Small intestine (tissue), 7 donors: Measurements from ENCODE around the gene ADRB2. TPM values are rescaled to one million over a fixed set of nuclear protein-coding genes. Genes with fewer than 3 reads are reported as not detected.
"Not testable (repeated sequence)": the region's sequence is repeated elsewhere in the genome, so short reads cannot be mapped to it uniquely, and the experiment has no call there.

Experiments used
- DNase-seq, 2 donors: peaks; one replicate each; pipeline versions ENCODE4 v3.0.0 to v3.0.0-alpha.2; 2013
- FAIRE-seq: peaks from 2 replicates; lab custom pipeline; 2012; peaks lifted over from hg19 to GRCh38; lab: Jason Lieb, UNC
- H3K27ac ChIP-seq, 3 donors: one replicate each; pipeline ENCODE4 v1.5.1; 2013; ENCODE audit warnings: low read length in 2 of 3, mild to moderate bottlenecking in 2 of 3, control low read depth in 1 of 3, inconsistent platforms in 1 of 3, low read depth in 1 of 3, moderate library complexity in 1 of 3
- H3K27me3 ChIP-seq, 3 donors: one replicate each; pipeline ENCODE4 v1.6.1; 2013; ENCODE audit warnings: low read length in 3 of 3, inconsistent platforms in 1 of 3; ENCODE audit not compliant: control insufficient read depth in 3 of 3, insufficient read depth in 3 of 3
- H3K36me3 ChIP-seq, 3 donors: one replicate each; pipeline ENCODE4 v1.6.1; 2013; ENCODE audit warnings: low read length in 3 of 3, inconsistent platforms in 1 of 3, low read depth in 1 of 3, mild to moderate bottlenecking in 1 of 3, moderate library complexity in 1 of 3; ENCODE audit not compliant: control insufficient read depth in 3 of 3, insufficient read depth in 2 of 3
- H3K4me1 ChIP-seq, 3 donors: one replicate each; pipeline ENCODE4 v1.6.1; 2013; ENCODE audit warnings: low read length in 2 of 3, inconsistent platforms in 1 of 3, low read depth in 1 of 3, mild to moderate bottlenecking in 1 of 3, moderate library complexity in 1 of 3; ENCODE audit not compliant: control insufficient read depth in 3 of 3, insufficient read depth in 2 of 3
- H3K4me3 ChIP-seq, 3 donors: one replicate each; pipeline ENCODE4 v1.5.1; 2013; ENCODE audit warnings: low read length in 3 of 3, control low read depth in 1 of 3, inconsistent platforms in 1 of 3, low read depth in 1 of 3, mild to moderate bottlenecking in 1 of 3, moderate library complexity in 1 of 3
- H3K9me3 ChIP-seq, 2 donors: one replicate each; pipeline ENCODE4 v1.6.1; 2013; ENCODE audit warnings: low read depth in 1 of 2, low read length in 1 of 2; ENCODE audit not compliant: control insufficient read depth in 2 of 2, insufficient read depth in 1 of 2
- WGBS, 3 donors: extraction: QIAGEN DNeasy Blood & Tissue Kit; methylation state at CpG; one replicate each; pipeline ENCODE4 v1.1.7; 2013; 5-methylcytosine and 5-hydroxymethylcytosine counted together
- polyA plus RNA-seq, 4 donors: library from polyadenylated mRNA; stranded (reverse) in 3 of 4; unstranded in 1 of 4; fragments of 200-250 nt in 3 of 4; fragments of 120-200 nt in 1 of 4; gene quantifications; one replicate each; pipeline versions ENCODE4 v1.2.1 to v1.2.3, GENCODE V29; 2013
- donor health status: healthy with polysubstance abuse.
- donor health status: control.
- donor health status: control.
- donor health status: Bipolar disorder and iron deficiency.
- donor health status: healthy.

The ADRB2 gene
- polyA plus RNA-seq, 4 donors, result 0.27 to 1.5 (median 0.54) TPM; not detected in 1

GRCh38 chr5:148798786-148799185 lies 27.6 kb upstream of the ADRB2 start:
- Histone ChIP-seq H3K27me3 (no peaks in the 10 kb centered on the region), H3K4me1 (no peaks in the 10 kb centered on the region), H3K9me3 (no peaks in the 10 kb centered on the region), H3K4me3 (no peak overlapping the region), H3K27ac (no peak overlapping the region), H3K36me3 (no peaks in the 10 kb centered on the region)
- 85 to 94% (median 88%) methylated on average over 1 of the region's 1 CpG for WGBS, 3 donors
- FAIRE-seq (no peak), DNase-seq (no peak)

GRCh38 chr5:148799737-148800527 lies 26.5 kb upstream of the ADRB2 start:
- FAIRE-seq, result no peak
- H3K4me3 ChIP-seq, result no peak overlapping the region
- 80 to 81% (median 80%) methylated on average over 9 of the region's 9 CpGs for WGBS, 3 donors

GRCh38 chr5:148801682-148802276 lies 24.6 kb upstream of the ADRB2 start:
- Histone ChIP-seq H3K9me3 (no peaks in the 10 kb centered on the region), H3K27ac (no peak overlapping the region), H3K4me3 (no peak overlapping the region), H3K36me3 (no peaks in the 10 kb centered on the region), H3K27me3 (no peaks in the 10 kb centered on the region), H3K4me1 (no peaks in the 10 kb centered on the region)
- no peak for FAIRE-seq
- DNase-seq, result no peak
- 66 to 75% (median 69%) methylated on average over 4 of the region's 4 CpGs for WGBS, 3 donors

More at GRCh38 chr5:148799737-148800527, 26.5 kb upstream of the ADRB2 start:
- no peak for DNase-seq
- H3K27me3 ChIP-seq, result no peaks in the 10 kb centered on the region
- no peaks in the 10 kb centered on the region for H3K4me1 ChIP-seq
- no peaks in the 10 kb centered on the region for H3K36me3 ChIP-seq
- H3K9me3 ChIP-seq, result no peaks in the 10 kb centered on the region
- H3K27ac ChIP-seq, result no peak overlapping the region

GRCh38 chr5:148803451-148803850 lies 23.0 kb upstream of the ADRB2 start:
- H3K27ac ChIP-seq, H3K4me3 ChIP-seq, H3K4me1 ChIP-seq, H3K9me3 ChIP-seq, FAIRE-seq, H3K27me3 ChIP-seq, DNase-seq, H3K36me3 ChIP-seq: not testable (repeated sequence)
- WGBS, 3 donors, result 64 to 85% (median 67%) methylated on average over 3 of the region's 3 CpGs

GRCh38 chr5:148804393-148804792 lies 22.0 kb upstream of the ADRB2 start:
- Histone ChIP-seq H3K4me3 (no peak overlapping the region), H3K36me3 (no peaks in the 10 kb centered on the region), H3K27ac (no peak overlapping the region), H3K4me1 (peaks cover 0 to 7% (median 4%) of the 10 kb centered on the region in 3 donors), H3K9me3 (no peaks in the 10 kb centered on the region), H3K27me3 (no peaks in the 10 kb centered on the region)
- WGBS, 3 donors, result 85 to 91% (median 89%) methylated on average over 6 of the region's 6 CpGs
- no peak for DNase-seq
- FAIRE-seq, result no peak

GRCh38 chr5:148805326-148806290 lies 20.8 kb upstream of the ADRB2 start:
- DNase-seq (no peak), FAIRE-seq (no peak)
- Histone ChIP-seq H3K9me3 (no peaks in the 10 kb centered on the region), H3K27ac (no peak overlapping the region), H3K36me3 (no peaks in the 10 kb centered on the region), H3K4me3 (no peak overlapping the region), H3K27me3 (no peaks in the 10 kb centered on the region), H3K4me1 (peaks cover 0 to 7% (median 4%) of the 10 kb centered on the region in 3 donors)
- WGBS, 3 donors, result 64 to 81% (median 73%) methylated on average over 7 of the region's 7 CpGs

GRCh38 chr5:148806520-148806931 lies 19.9 kb upstream of the ADRB2 start:
- FAIRE-seq, result no peak
- DNase-seq, result no peak
- Histone ChIP-seq H3K9me3 (no peaks in the 10 kb centered on the region), H3K4me3 (no peak overlapping the region), H3K27ac (no peak overlapping the region), H3K27me3 (no peaks in the 10 kb centered on the region), H3K36me3 (no peaks in the 10 kb centered on the region), H3K4me1 (peaks cover 0 to 7% (median 4%) of the 10 kb centered on the region in 3 donors)
- WGBS, 3 donors, result 81 to 88% (median 82%) methylated on average over 4 of the region's 4 CpGs

- no peak overlapping the region for H3K4me3 ChIP-seq
- no peaks in the 10 kb centered on the region for H3K27me3 ChIP-seq
- H3K4me1 ChIP-seq, result peaks cover 0 to 7% (median 4%) of the 10 kb centered on the region in 3 donors
- FAIRE-seq (no peak), DNase-seq (peak in 1 of 2 donors; percentile 20)
- WGBS, 3 donors, result 24 to 46% (median 33%) methylated on average over 2 of the region's 2 CpGs
- H3K36me3 ChIP-seq, result no peaks in the 10 kb centered on the region
- no peaks in the 10 kb centered on the region for H3K9me3 ChIP-seq
- H3K27ac ChIP-seq, result no peak overlapping the region
Measured at GRCh38 chr5:148807851-148808250, 18.6 kb upstream of the ADRB2 start.
